Loucy (cell line): ENCODE measurements around the gene RPL21.

Source experiments
- CTCF ChIP-seq: fragments of 200-600 bp; sonication (generic); conservative IDR thresholded peaks from 2 replicates; pipeline ENCODE4 v1.5.1; 2014; ENCODE audit warnings: mild to moderate bottlenecking, antibody characterized with exemption, low read length
- EZH2phosphoT487 ChIP-seq: fragments of 200-600 bp; IDR thresholded peaks from 2 replicates; pipeline ENCODE4 v1.6.1; 2018; ENCODE audit warnings: antibody characterized with exemption, mild to moderate bottlenecking, moderate library complexity, borderline replicate concordance

GRCh38 chr13:27251166-27252091 is at the start of gene RPL21:
- TF ChIP-seq CTCF (no peak), EZH2phosphoT487 (no peak)
